Measurements from ENCODE around the gene NKAIN2. TPM values are rescaled to one million over a fixed set of nuclear protein-coding genes. Genes with fewer than 3 reads are reported as not detected.
"Not testable (repeated sequence)": the region's sequence is repeated elsewhere in the genome, so short reads cannot be mapped to it uniquely, and the experiment has no call there.

The NKAIN2 gene
- total and polyA plus RNA-seq, 8 donors, result 0.02 to 0.09 TPM; not detected in 6

GRCh38 chr6:124396361-124396760 lies 592.7 kb downstream of the NKAIN2 start:
- ATAC-seq (no peak), DNase-seq (no peak), FAIRE-seq (no peak)
- Histone ChIP-seq H3K27me3 (no peaks in the 10 kb centered on the region), H3K4me3 (no peak overlapping the region), H3K36me3 (no peaks in the 10 kb centered on the region), H3K9me3 (no peaks in the 10 kb centered on the region), H3K4me1 (no peaks in the 10 kb centered on the region), H3K27ac (no peak overlapping the region)
- intact Hi-C loops (cut with DNase I), result no loop called here
- no peak for TF ChIP-seq CTCF (IDR thresholded peaks at IDR 0.05)
- 62% methylated on average over 2 of the region's 2 CpGs for WGBS, 2 donors

GRCh38 chr6:124400261-124400999 lies 596.8 kb downstream of the NKAIN2 start:
- Histone ChIP-seq H3K4me3 (no peak overlapping the region), H3K27me3 (no peaks in the 10 kb centered on the region), H3K36me3 (no peaks in the 10 kb centered on the region), H3K9me3 (no peaks in the 10 kb centered on the region), H3K4me1 (no peaks in the 10 kb centered on the region), H3K27ac (no peak overlapping the region)
- FAIRE-seq (no peak), DNase-seq (no peak), ATAC-seq (no peak)
- no peak for TF ChIP-seq CTCF (IDR thresholded peaks at IDR 0.05)
- WGBS, 2 donors, result 39% methylated on average over 2 of the region's 2 CpGs
- intact Hi-C loops (cut with DNase I), result no loop called here

- H3K27me3 ChIP-seq; H3K4me3 ChIP-seq; H3K4me1 ChIP-seq; intact Hi-C loops (cut with DNase I); H3K36me3 ChIP-seq; DNase-seq; ATAC-seq; FAIRE-seq; H3K27ac ChIP-seq; H3K9me3 ChIP-seq: not testable (repeated sequence)
- WGBS, 2 donors, result 51 to 72% methylated on average over 3 to 4 of the region's 4 CpGs
These were observed 606.8 kb downstream of the NKAIN2 start for GRCh38 chr6:124410425-124410824.

GRCh38 chr6:124412657-124413056 lies 609.0 kb downstream of the NKAIN2 start:
- DNase-seq; H3K27me3 ChIP-seq; H3K4me3 ChIP-seq; H3K27ac ChIP-seq; H3K4me1 ChIP-seq; ATAC-seq; H3K36me3 ChIP-seq; intact Hi-C loops (cut with DNase I); H3K9me3 ChIP-seq; FAIRE-seq: not testable (repeated sequence)
- 55 to 69% methylated on average over 9 to 10 of the region's 10 CpGs for WGBS, 2 donors

- H3K4me1 ChIP-seq, result no peaks in the 10 kb centered on the region
- ATAC-seq, result no peak
- H3K27ac ChIP-seq, result no peak overlapping the region
- no peak overlapping the region for H3K4me3 ChIP-seq
- peaks cover 0 to 5% (median 1%) of the 10 kb centered on the region in 4 donors for H3K27me3 ChIP-seq
- intact Hi-C loops (cut with DNase I), result no loop called here
- TF ChIP-seq CTCF (IDR thresholded peaks at IDR 0.05), result no peak
- no peak for FAIRE-seq
- 58 to 62% methylated on average over 4 of the region's 4 CpGs for WGBS, 2 donors
- no peaks in the 10 kb centered on the region for H3K36me3 ChIP-seq
- H3K9me3 ChIP-seq, result no peaks in the 10 kb centered on the region
- DNase-seq, result no peak
These were observed 616.6 kb downstream of the NKAIN2 start for GRCh38 chr6:124420116-124420840.

- FAIRE-seq, result no peak
These were observed 620.0 kb downstream of the NKAIN2 start for GRCh38 chr6:124423621-124424020.

More at GRCh38 chr6:124423621-124424020, 620.0 kb downstream of the NKAIN2 start:
- H3K4me3 ChIP-seq, result no peak overlapping the region
- H3K27me3 ChIP-seq, result peaks cover 0 to 6% (median 3%) of the 10 kb centered on the region in 4 donors
- H3K27ac ChIP-seq, result no peak overlapping the region
- no peaks in the 10 kb centered on the region for H3K4me1 ChIP-seq
- TF ChIP-seq CTCF (IDR thresholded peaks at IDR 0.05), result no peak
- no peak for ATAC-seq
- H3K9me3 ChIP-seq, result no peaks in the 10 kb centered on the region
- no peak for DNase-seq
- intact Hi-C loops (cut with DNase I), result no loop called here
- 62 to 72% methylated on average over 1 of the region's 1 CpG for WGBS, 2 donors
- H3K36me3 ChIP-seq, result no peaks in the 10 kb centered on the region
